GM11168 (cell line): Measurements from ENCODE around the gene PKD2L1.
"Not testable (repeated sequence)": the region's sequence is repeated elsewhere in the genome, so short reads cannot be mapped to it uniquely, and the experiment has no call there.

Experiments used
- in situ Hi-C: fragments of 300-500 bp; cut with MboI; formaldehyde crosslinking; loops from one replicate; pipeline ENCODE4 v1.12.0; 2022; ENCODE audit warnings: low sequenced_read_pairs; ENCODE audit not compliant: unreplicated experiment

The PKD2L1 gene

GRCh38 chr10:100338434-100339036, 8.5 kb upstream of the PKD2L1 start:
- in situ Hi-C loops, result loop anchor here (25.0 kb wide), 1 partner anchor 174 kb away; the partner anchor contains the start of gene SEC31B

- in situ Hi-C loops, result loop anchor here (25.0 kb wide), 1 partner anchor 178 kb away; the partner anchor contains the start of gene SEC31B
These were observed 4.7 kb upstream of the PKD2L1 start for GRCh38 chr10:100334762-100335161.

- in situ Hi-C loops, result loop anchor here (25.0 kb wide), 1 partner anchor 178 kb away; the partner anchor contains the start of gene SEC31B
These were observed 3.8 kb upstream of the PKD2L1 start for GRCh38 chr10:100333661-100334440.

- in situ Hi-C loops, result loop anchor here (25.0 kb wide), 1 partner anchor 179 kb away; the partner anchor contains the start of gene SEC31B
These were observed 3.1 kb upstream of the PKD2L1 start for GRCh38 chr10:100333106-100333505.

GRCh38 chr10:100328198-100328597, 1.8 kb downstream of the PKD2L1 start:
- in situ Hi-C loops, result loop anchor here (25.0 kb wide), 1 partner anchor 184 kb away; the partner anchor contains the start of gene SEC31B

- in situ Hi-C loops, result loop anchor here (25.0 kb wide), 1 partner anchor 185 kb away; the partner anchor contains the start of gene SEC31B
These were observed 2.4 kb downstream of the PKD2L1 start for GRCh38 chr10:100327718-100328009.

GRCh38 chr10:100327007-100327717, 2.9 kb downstream of the PKD2L1 start:
- in situ Hi-C loops, result loop anchor here (25.0 kb wide), 1 partner anchor 185 kb away; the partner anchor contains the start of gene SEC31B

- in situ Hi-C loops, result loop anchor here (25.0 kb wide), 1 partner anchor 187 kb away; the partner anchor contains the start of gene SEC31B
These were observed 4.9 kb downstream of the PKD2L1 start for GRCh38 chr10:100325158-100325557.

GRCh38 chr10:100319707-100320402, 10.2 kb downstream of the PKD2L1 start:
- in situ Hi-C loops, result no loop called here

- in situ Hi-C loops, result no loop called here
These were observed 11.8 kb downstream of the PKD2L1 start for GRCh38 chr10:100318207-100318606.

GRCh38 chr10:100315615-100316014, 14.4 kb downstream of the PKD2L1 start:
- in situ Hi-C loops, result no loop called here

- in situ Hi-C loops, result no loop called here
These were observed 18.7 kb downstream of the PKD2L1 start for GRCh38 chr10:100311298-100311697.

- in situ Hi-C loops, result no loop called here
These were observed 22.3 kb downstream of the PKD2L1 start for GRCh38 chr10:100307684-100308083.

GRCh38 chr10:100306861-100307260, 23.2 kb downstream of the PKD2L1 start:
- in situ Hi-C loops, result no loop called here

GRCh38 chr10:100304414-100304813, 25.6 kb downstream of the PKD2L1 start:
- in situ Hi-C loops, result no loop called here

GRCh38 chr10:100303724-100304319, 26.2 kb downstream of the PKD2L1 start:
- in situ Hi-C loops, result no loop called here

GRCh38 chr10:100301123-100301522, 28.9 kb downstream of the PKD2L1 start:
- in situ Hi-C loops, result not testable (repeated sequence)

- in situ Hi-C loops, result no loop called here
These were observed 32.8 kb downstream of the PKD2L1 start for GRCh38 chr10:100297242-100297641.

GRCh38 chr10:100293066-100293465, 37.0 kb downstream of the PKD2L1 start:
- in situ Hi-C loops, result no loop called here

GRCh38 chr10:100292300-100292699, 37.7 kb downstream of the PKD2L1 start:
- in situ Hi-C loops, result not testable (repeated sequence)
